ENCODE results near the gene KIAA0040. TPM values are rescaled to one million over a fixed set of nuclear protein-coding genes. Genes with fewer than 3 reads are reported as not detected.

Gene KIAA0040
- polyA plus RNA-seq, 4 donors: 5.4 to 15.2 (median 8.8) TPM

GRCh38 chr1:175208773-175209492 lies 16.4 kb upstream of the KIAA0040 start:
- no peak for FAIRE-seq
- no peak overlapping the region for H3K4me3 ChIP-seq (ENCODE audit: low read depth in 1 of 3, low read length in 3 of 3)

GRCh38 chr1:175207971-175208370 lies 15.4 kb upstream of the KIAA0040 start:
- no peak overlapping the region for H3K27ac ChIP-seq (ENCODE audit: low read depth in 1 of 3, low read length in 2 of 3)
- 42 to 77% (median 66%) methylated on average over 2 of the region's 2 CpGs for WGBS, 3 donors
- FAIRE-seq: no peak

More at GRCh38 chr1:175208773-175209492, 16.4 kb upstream of the KIAA0040 start:
- Histone ChIP-seq H3K36me3 (ENCODE audit: control insufficient read depth in 3 of 3, insufficient read depth in 2 of 3, low read depth in 1 of 3, low read length in 3 of 3) (no peaks in the 10 kb centered on the region), H3K9me3 (ENCODE audit: control insufficient read depth in 2 of 2, insufficient read depth in 1 of 2, low read depth in 1 of 2, low read length in 1 of 2) (no peaks in the 10 kb centered on the region), H3K4me1 (ENCODE audit: control insufficient read depth in 3 of 3, insufficient read depth in 2 of 3, low read depth in 1 of 3, low read length in 2 of 3) (peaks cover 0 to 4% (median 0%) of the 10 kb centered on the region in 3 donors), H3K27me3 (ENCODE audit: control insufficient read depth in 3 of 3, insufficient read depth in 3 of 3, low read length in 3 of 3) (no peaks in the 10 kb centered on the region), H3K27ac (ENCODE audit: low read depth in 1 of 3, low read length in 2 of 3) (peak overlapping the region in 2 of 3 donors; percentile 63 to 87)
- peak in 1 of 2 donors; percentile 64 for DNase-seq
- WGBS, 3 donors: 37 to 40% (median 38%) methylated on average over 6 of the region's 6 CpGs

GRCh38 chr1:175206687-175207086 lies 14.1 kb upstream of the KIAA0040 start:
- Histone ChIP-seq H3K4me1 (ENCODE audit: control insufficient read depth in 3 of 3, insufficient read depth in 2 of 3, low read depth in 1 of 3, low read length in 2 of 3) (peaks cover 0 to 4% (median 0%) of the 10 kb centered on the region in 3 donors), H3K9me3 (ENCODE audit: control insufficient read depth in 2 of 2, insufficient read depth in 1 of 2, low read depth in 1 of 2, low read length in 1 of 2) (no peaks in the 10 kb centered on the region), H3K36me3 (ENCODE audit: control insufficient read depth in 3 of 3, insufficient read depth in 2 of 3, low read depth in 1 of 3, low read length in 3 of 3) (no peaks in the 10 kb centered on the region), H3K27ac (ENCODE audit: low read depth in 1 of 3, low read length in 2 of 3) (no peak overlapping the region), H3K27me3 (ENCODE audit: control insufficient read depth in 3 of 3, insufficient read depth in 3 of 3, low read length in 3 of 3) (no peaks in the 10 kb centered on the region), H3K4me3 (ENCODE audit: low read depth in 1 of 3, low read length in 3 of 3) (no peak overlapping the region)
- DNase-seq: no peak
- no peak for FAIRE-seq

More at GRCh38 chr1:175207971-175208370, 15.4 kb upstream of the KIAA0040 start:
- no peaks in the 10 kb centered on the region for H3K36me3 ChIP-seq (ENCODE audit: control insufficient read depth in 3 of 3, insufficient read depth in 2 of 3, low read depth in 1 of 3, low read length in 3 of 3)
- H3K4me3 ChIP-seq (ENCODE audit: low read depth in 1 of 3, low read length in 3 of 3): no peak overlapping the region
- peaks cover 0 to 4% (median 0%) of the 10 kb centered on the region in 3 donors for H3K4me1 ChIP-seq (ENCODE audit: control insufficient read depth in 3 of 3, insufficient read depth in 2 of 3, low read depth in 1 of 3, low read length in 2 of 3)
- no peaks in the 10 kb centered on the region for H3K9me3 ChIP-seq (ENCODE audit: control insufficient read depth in 2 of 2, insufficient read depth in 1 of 2, low read depth in 1 of 2, low read length in 1 of 2)
- no peak for DNase-seq
- no peaks in the 10 kb centered on the region for H3K27me3 ChIP-seq (ENCODE audit: control insufficient read depth in 3 of 3, insufficient read depth in 3 of 3, low read length in 3 of 3)

GRCh38 chr1:175204330-175204729 lies 11.8 kb upstream of the KIAA0040 start:
- peak overlapping the region in 1 of 3 donors; percentile 46 for H3K27ac ChIP-seq (ENCODE audit: low read depth in 1 of 3, low read length in 2 of 3)
- H3K4me1 ChIP-seq (ENCODE audit: control insufficient read depth in 3 of 3, insufficient read depth in 2 of 3, low read depth in 1 of 3, low read length in 2 of 3): peaks cover 0 to 10% (median 0%) of the 10 kb centered on the region in 3 donors
- H3K4me3 ChIP-seq (ENCODE audit: low read depth in 1 of 3, low read length in 3 of 3): no peak overlapping the region
- H3K9me3 ChIP-seq (ENCODE audit: control insufficient read depth in 2 of 2, insufficient read depth in 1 of 2, low read depth in 1 of 2, low read length in 1 of 2): no peaks in the 10 kb centered on the region
- H3K27me3 ChIP-seq (ENCODE audit: control insufficient read depth in 3 of 3, insufficient read depth in 3 of 3, low read length in 3 of 3): no peaks in the 10 kb centered on the region
- DNase-seq (no peak), FAIRE-seq (no peak)
- no peaks in the 10 kb centered on the region for H3K36me3 ChIP-seq (ENCODE audit: control insufficient read depth in 3 of 3, insufficient read depth in 2 of 3, low read depth in 1 of 3, low read length in 3 of 3)
- WGBS, 3 donors: 42 to 68% (median 64%) methylated on average over 2 of the region's 2 CpGs

GRCh38 chr1:175203570-175204068 lies 11.0 kb upstream of the KIAA0040 start:
- FAIRE-seq (no peak), DNase-seq (no peak)
- Histone ChIP-seq H3K27ac (ENCODE audit: low read depth in 1 of 3, low read length in 2 of 3) (no peak overlapping the region), H3K36me3 (ENCODE audit: control insufficient read depth in 3 of 3, insufficient read depth in 2 of 3, low read depth in 1 of 3, low read length in 3 of 3) (no peaks in the 10 kb centered on the region), H3K27me3 (ENCODE audit: control insufficient read depth in 3 of 3, insufficient read depth in 3 of 3, low read length in 3 of 3) (no peaks in the 10 kb centered on the region), H3K4me3 (ENCODE audit: low read depth in 1 of 3, low read length in 3 of 3) (no peak overlapping the region), H3K9me3 (ENCODE audit: control insufficient read depth in 2 of 2, insufficient read depth in 1 of 2, low read depth in 1 of 2, low read length in 1 of 2) (no peaks in the 10 kb centered on the region), H3K4me1 (ENCODE audit: control insufficient read depth in 3 of 3, insufficient read depth in 2 of 3, low read depth in 1 of 3, low read length in 2 of 3) (peaks cover 0 to 10% (median 0%) of the 10 kb centered on the region in 3 donors)
- WGBS, 3 donors: 91 to 95% (median 92%) methylated on average over 5 of the region's 5 CpGs

GRCh38 chr1:175200678-175201521 lies 8.3 kb upstream of the KIAA0040 start:
- H3K36me3 ChIP-seq (ENCODE audit: control insufficient read depth in 3 of 3, insufficient read depth in 2 of 3, low read depth in 1 of 3, low read length in 3 of 3): no peaks in the 10 kb centered on the region
- H3K4me3 ChIP-seq (ENCODE audit: low read depth in 1 of 3, low read length in 3 of 3): no peak overlapping the region
- no peaks in the 10 kb centered on the region for H3K27me3 ChIP-seq (ENCODE audit: control insufficient read depth in 3 of 3, insufficient read depth in 3 of 3, low read length in 3 of 3)
- FAIRE-seq: no peak
- peak overlapping the region in 2 of 3 donors; percentile 68 to 75 for H3K27ac ChIP-seq (ENCODE audit: low read depth in 1 of 3, low read length in 2 of 3)
- WGBS, 3 donors: 44 to 74% (median 65%) methylated on average over 7 of the region's 7 CpGs
- no peaks in the 10 kb centered on the region for H3K9me3 ChIP-seq (ENCODE audit: control insufficient read depth in 2 of 2, insufficient read depth in 1 of 2, low read depth in 1 of 2, low read length in 1 of 2)
- DNase-seq: peak in 1 of 2 donors; percentile 35
- peaks cover 0 to 10% (median 0%) of the 10 kb centered on the region in 3 donors for H3K4me1 ChIP-seq (ENCODE audit: control insufficient read depth in 3 of 3, insufficient read depth in 2 of 3, low read depth in 1 of 3, low read length in 2 of 3)

- no peak for FAIRE-seq
- DNase-seq: no peak
These were observed 5.8 kb upstream of the KIAA0040 start for GRCh38 chr1:175198332-175198731.

GRCh38 chr1:175197531-175197930 lies 5.0 kb upstream of the KIAA0040 start:
- no peak for DNase-seq

More at GRCh38 chr1:175198332-175198731, 5.8 kb upstream of the KIAA0040 start:
- H3K27ac ChIP-seq (ENCODE audit: low read depth in 1 of 3, low read length in 2 of 3): no peak overlapping the region
- no peaks in the 10 kb centered on the region for H3K27me3 ChIP-seq (ENCODE audit: control insufficient read depth in 3 of 3, insufficient read depth in 3 of 3, low read length in 3 of 3)
- H3K4me1 ChIP-seq (ENCODE audit: control insufficient read depth in 3 of 3, insufficient read depth in 2 of 3, low read depth in 1 of 3, low read length in 2 of 3): peaks cover 0 to 12% (median 0%) of the 10 kb centered on the region in 3 donors
- H3K9me3 ChIP-seq (ENCODE audit: control insufficient read depth in 2 of 2, insufficient read depth in 1 of 2, low read depth in 1 of 2, low read length in 1 of 2): no peaks in the 10 kb centered on the region
- H3K36me3 ChIP-seq (ENCODE audit: control insufficient read depth in 3 of 3, insufficient read depth in 2 of 3, low read depth in 1 of 3, low read length in 3 of 3): no peaks in the 10 kb centered on the region
- H3K4me3 ChIP-seq (ENCODE audit: low read depth in 1 of 3, low read length in 3 of 3): no peak overlapping the region

More at GRCh38 chr1:175197531-175197930, 5.0 kb upstream of the KIAA0040 start:
- H3K27me3 ChIP-seq (ENCODE audit: control insufficient read depth in 3 of 3, insufficient read depth in 3 of 3, low read length in 3 of 3): no peaks in the 10 kb centered on the region
- 78 to 91% (median 91%) methylated on average over 2 of the region's 2 CpGs for WGBS, 3 donors
- H3K4me3 ChIP-seq (ENCODE audit: low read depth in 1 of 3, low read length in 3 of 3): no peak overlapping the region
- peak overlapping the region in 1 of 3 donors; percentile 48 for H3K27ac ChIP-seq (ENCODE audit: low read depth in 1 of 3, low read length in 2 of 3)
- FAIRE-seq: no peak
- H3K9me3 ChIP-seq (ENCODE audit: control insufficient read depth in 2 of 2, insufficient read depth in 1 of 2, low read depth in 1 of 2, low read length in 1 of 2): no peaks in the 10 kb centered on the region
- no peaks in the 10 kb centered on the region for H3K36me3 ChIP-seq (ENCODE audit: control insufficient read depth in 3 of 3, insufficient read depth in 2 of 3, low read depth in 1 of 3, low read length in 3 of 3)
- H3K4me1 ChIP-seq (ENCODE audit: control insufficient read depth in 3 of 3, insufficient read depth in 2 of 3, low read depth in 1 of 3, low read length in 2 of 3): peaks cover 0 to 14% (median 0%) of the 10 kb centered on the region in 3 donors
